Keratinocyte (primary cell): ENCODE results near the gene KLC1. TPM values are rescaled to one million over a fixed set of nuclear protein-coding genes. Genes with fewer than 3 reads are reported as not detected.
A peak's percentile ranks its signal among the peaks of the same experiment; 100 is the strongest.

Experiments
- DNase-seq: peaks from one replicate; pipeline ENCODE4 v3.0.0-alpha.2; 2011; ENCODE audit warnings: low read depth, missing footprints, low spot score
- FAIRE-seq: peaks from 2 replicates; lab custom pipeline; 2011; peaks lifted over from hg19 to GRCh38; lab: Jason Lieb, UNC
- H2AFZ ChIP-seq: 2 replicates; pipeline ENCODE4 v1.6.0; 2012; ENCODE audit warnings: low read length, control low read depth, inconsistent platforms; ENCODE audit not compliant: control insufficient read depth
- H3K27ac ChIP-seq: 2 replicates; pipeline ENCODE4 v1.5.1; 2011; ENCODE audit warnings: low read length; ENCODE audit not compliant: control insufficient read depth, insufficient read depth
- H3K27me3 ChIP-seq: 3 replicates; pipeline ENCODE4 v1.6.0; 2011; ENCODE audit warnings: low read length; ENCODE audit not compliant: control insufficient read depth, insufficient read depth; ENCODE audit errors: extremely low read depth
- H3K36me3 ChIP-seq, 2 experiments: 2 replicates in 1 of 2; 3 replicates in 1 of 2; pipeline ENCODE4 v1.5.1; 2011; ENCODE audit warnings: low read length in 2 of 2, mild to moderate bottlenecking in 1 of 2; ENCODE audit not compliant: control insufficient read depth in 2 of 2, insufficient read depth in 2 of 2; ENCODE audit errors: extremely low read depth in 1 of 2
- H3K4me1 ChIP-seq: 3 replicates; pipeline ENCODE4 v1.5.1; 2011; ENCODE audit warnings: low read length; ENCODE audit not compliant: control insufficient read depth, insufficient read depth; ENCODE audit errors: extremely low read depth
- H3K4me2 ChIP-seq: 3 replicates; pipeline ENCODE4 v1.6.0; 2011; ENCODE audit warnings: low read depth, low read length; ENCODE audit not compliant: control insufficient read depth, insufficient read depth; ENCODE audit errors: extremely low read depth
- H3K4me3 ChIP-seq, 3 experiments: fragments of 200-600 bp in 1 of 3; sonication (generic) in 1 of 3; 2 replicates in 2 of 3; 3 replicates in 1 of 3; pipeline ENCODE4 v1.5.1; 2011 to 2016; ENCODE audit warnings: low read length in 3 of 3, mild to moderate bottlenecking in 3 of 3, control low read depth in 2 of 3, inconsistent platforms in 1 of 3, low read depth in 1 of 3, mixed read lengths in 1 of 3, mixed run types in 1 of 3, moderate library complexity in 1 of 3; ENCODE audit not compliant: control insufficient read depth in 2 of 3, insufficient read depth in 2 of 3; ENCODE audit errors: extremely low read depth in 1 of 3
- H3K79me2 ChIP-seq: 2 replicates; pipeline ENCODE4 v1.6.0; 2012; ENCODE audit warnings: low read length; ENCODE audit not compliant: control insufficient read depth, insufficient read depth
- H3K9ac ChIP-seq: 3 replicates; pipeline ENCODE4 v1.6.0; 2011; ENCODE audit warnings: low read length; ENCODE audit not compliant: control insufficient read depth, insufficient read depth; ENCODE audit errors: extremely low read depth
- H3K9me1 ChIP-seq: 3 replicates; pipeline ENCODE4 v1.6.0; 2011; ENCODE audit warnings: low read length; ENCODE audit not compliant: control insufficient read depth, insufficient read depth; ENCODE audit errors: extremely low read depth
- H3K9me3 ChIP-seq: 2 replicates; pipeline ENCODE4 v1.5.1; 2012; ENCODE audit warnings: low read depth, low read length; ENCODE audit not compliant: control insufficient read depth
- H4K20me1 ChIP-seq: 3 replicates; pipeline ENCODE4 v1.6.0; 2011; ENCODE audit warnings: low read length; ENCODE audit not compliant: control insufficient read depth, insufficient read depth; ENCODE audit errors: extremely low read depth
- EZH2 ChIP-seq: IDR thresholded peaks from one replicate; pipeline ENCODE4 v1.6.1; 2012; ENCODE audit warnings: inconsistent platforms, mild to moderate bottlenecking, low read length, moderate library complexity
- dilution Hi-C: fragments of 300-500 bp; cut with MboI; formaldehyde crosslinking; loops from one replicate; pipeline ENCODE4 v1.7.0; 2020; ENCODE audit warnings: low sequenced_read_pairs; ENCODE audit not compliant: extremely low pct_ligation_motif_present
- polyA plus RNA-seq, 5 experiments: library from polyadenylated mRNA; depleted of rRNA in 3 of 5; stranded (reverse) in 3 of 5; stranded (forward) in 1 of 5; unstranded in 1 of 5; fragments of >200 nt; gene quantifications; 1 replicate in 1 of 5; 2 replicates in 3 of 5; 3 replicates in 1 of 5; pipeline versions ENCODE4 v1.2.1 to v1.2.3, GENCODE V29; 2011 to 2012; ENCODE audit warnings: missing spikeins in 2 of 5, low read depth in 1 of 5, low replicate concordance in 1 of 5
- TF ChIP-seq, protein P1 (sequence below), 3 experiments: IDR thresholded peaks in 1 of 3; conservative IDR thresholded peaks in 1 of 3; optimal IDR thresholded peaks in 1 of 3; 2 replicates in 2 of 3; 3 replicates in 1 of 3; pipeline versions ENCODE3 to v1.5.1; 2011; ENCODE audit warnings: low read length in 3 of 3, mild to moderate bottlenecking in 3 of 3, moderate library complexity in 2 of 3, control low read depth in 1 of 3, inconsistent platforms in 1 of 3; ENCODE audit not compliant: insufficient read depth in 2 of 3; ENCODE audit errors: extremely low read depth in 1 of 3

The KLC1 gene
- polyA plus RNA-seq, 1 donor (not counting 4 experiments of a cell fraction or from before 2014, with no cell fraction given), result 130 TPM

GRCh38 chr14:103719751-103720150 is 90.7 kb downstream of the KLC1 start:
- peaks cover 29% of the 10 kb centered on the region for H3K4me1 ChIP-seq

GRCh38 chr14:103721334-103722120 is 92.5 kb downstream of the KLC1 start:
- Histone ChIP-seq H3K4me1 (peaks cover 29% of the 10 kb centered on the region), H3K9ac (no peak overlapping the region), H3K27ac (peak overlapping the region; percentile 39), H2AFZ (no peak overlapping the region), H3K27me3 (no peaks in the 10 kb centered on the region), H3K79me2 (peaks cover 96% of the 10 kb centered on the region), H3K4me2 (no peak overlapping the region), H3K9me3 (no peaks in the 10 kb centered on the region), H3K4me3 (no peak overlapping the region), H4K20me1 (peaks cover 31% of the 10 kb centered on the region), H3K36me3 (peaks cover 8 to 20% of the 10 kb centered on the region in 2 experiments), H3K9me1 (peaks cover 3% of the 10 kb centered on the region)
- TF ChIP-seq, protein P1, sequence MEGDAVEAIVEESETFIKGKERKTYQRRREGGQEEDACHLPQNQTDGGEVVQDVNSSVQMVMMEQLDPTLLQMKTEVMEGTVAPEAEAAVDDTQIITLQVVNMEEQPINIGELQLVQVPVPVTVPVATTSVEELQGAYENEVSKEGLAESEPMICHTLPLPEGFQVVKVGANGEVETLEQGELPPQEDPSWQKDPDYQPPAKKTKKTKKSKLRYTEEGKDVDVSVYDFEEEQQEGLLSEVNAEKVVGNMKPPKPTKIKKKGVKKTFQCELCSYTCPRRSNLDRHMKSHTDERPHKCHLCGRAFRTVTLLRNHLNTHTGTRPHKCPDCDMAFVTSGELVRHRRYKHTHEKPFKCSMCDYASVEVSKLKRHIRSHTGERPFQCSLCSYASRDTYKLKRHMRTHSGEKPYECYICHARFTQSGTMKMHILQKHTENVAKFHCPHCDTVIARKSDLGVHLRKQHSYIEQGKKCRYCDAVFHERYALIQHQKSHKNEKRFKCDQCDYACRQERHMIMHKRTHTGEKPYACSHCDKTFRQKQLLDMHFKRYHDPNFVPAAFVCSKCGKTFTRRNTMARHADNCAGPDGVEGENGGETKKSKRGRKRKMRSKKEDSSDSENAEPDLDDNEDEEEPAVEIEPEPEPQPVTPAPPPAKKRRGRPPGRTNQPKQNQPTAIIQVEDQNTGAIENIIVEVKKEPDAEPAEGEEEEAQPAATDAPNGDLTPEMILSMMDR (optimal IDR thresholded peaks at IDR 0.05 in 1 of 3, IDR thresholded peaks at IDR 0.05 in 1 of 3, conservative IDR thresholded peaks at IDR 0.05 in 1 of 3; ENCODE audit: extremely low read depth in 1 of 3, insufficient read depth in 2 of 3, low read length in 3 of 3), result no peak
- no peak for TF ChIP-seq EZH2
- FAIRE-seq, result no peak
- no peak for DNase-seq
- dilution Hi-C loops, result no loop called here

More at GRCh38 chr14:103719751-103720150, 90.7 kb downstream of the KLC1 start:
- no peak for DNase-seq
- Histone ChIP-seq H3K9ac (no peak overlapping the region), H3K9me3 (no peaks in the 10 kb centered on the region), H3K9me1 (peaks cover 3% of the 10 kb centered on the region), H3K79me2 (peaks cover 86% of the 10 kb centered on the region), H4K20me1 (peaks cover 26% of the 10 kb centered on the region), H3K4me2 (no peak overlapping the region), H3K27ac (no peak overlapping the region), H2AFZ (no peak overlapping the region), H3K27me3 (no peaks in the 10 kb centered on the region), H3K4me3 (no peak overlapping the region), H3K36me3 (peaks cover 5 to 9% of the 10 kb centered on the region in 2 experiments)
- FAIRE-seq, result no peak
- TF ChIP-seq EZH2, result no peak
- TF ChIP-seq, protein P1 (optimal IDR thresholded peaks at IDR 0.05 in 1 of 3, IDR thresholded peaks at IDR 0.05 in 1 of 3, conservative IDR thresholded peaks at IDR 0.05 in 1 of 3; ENCODE audit: extremely low read depth in 1 of 3, insufficient read depth in 2 of 3, low read length in 3 of 3), result no peak
- dilution Hi-C loops, result no loop called here
